ENCODE data around the gene ZIC2. TPM values are rescaled to one million over a fixed set of nuclear protein-coding genes. Genes with fewer than 3 reads are reported as not detected.

ZIC2 gene
- total and polyA plus RNA-seq, 2 of the 8 experiments (the other 6 are each of a cell fraction or from before 2014, with no cell fraction given), result 53.2 to 372 TPM

GRCh38 chr13:99979453-99980200, 2.0 kb upstream of the ZIC2 start:
- H2AFZ ChIP-seq (ENCODE audit: low read length), result no peak overlapping the region
- peaks cover 14 to 27% (median 20%) of the 10 kb centered on the region in 4 experiments; a peak in 6 of 8 replicates for H3K36me3 ChIP-seq (ENCODE audit: control insufficient read depth in 2 of 4, insufficient read depth in 4 of 4, low read length in 3 of 4)
- CTCF ChIA-PET (ENCODE audit: partially characterized antibody), result interaction anchor here (0.7 to 1.5 kb wide), 3 partner anchors 44 to 321 kb away, joined by 3 to 4 read pairs (median 4); no protein-coding TSS in a partner anchor
- no peak overlapping the region for H2AK5ac ChIP-seq (ENCODE audit: low read depth, low read length)
- POLR2A ChIA-PET (ENCODE audit: partially characterized antibody), result interaction anchor here (0.6 to 11.2 kb wide), 13 partner anchors 7 to 292 kb away, joined by 3 to 145 read pairs (median 4); partner anchors contain the start of gene ZIC5
- H3K4ac ChIP-seq (replicated peaks; ENCODE audit: insufficient read length, low read depth, low read length), result peak overlapping the region; percentile 92
- no peak overlapping the region for H2BK20ac ChIP-seq (ENCODE audit: low read length)
- peak overlapping the region; percentile 90 for H4K91ac ChIP-seq (replicated peaks; ENCODE audit: insufficient read length, low read length)
- peak overlapping the region; percentile 98 for H3K18ac ChIP-seq (ENCODE audit: extremely low read depth, low read length)
- H3K4me3 ChIP-seq (ENCODE audit: extremely low read depth in 1 of 4, insufficient read depth in 2 of 4, low read depth in 3 of 4, low read length in 4 of 4), result peak overlapping the region; percentile 73 to 94 (median 87)
- H3K79me2 ChIP-seq (ENCODE audit: control insufficient read depth in 1 of 2, insufficient read depth in 2 of 2, low read length in 2 of 2), result peaks cover 21 to 48% of the 10 kb centered on the region in 2 experiments
- peak overlapping the region; percentile 66; the same call in 1 of the 2 replicates for H2BK5ac ChIP-seq (ENCODE audit: low read depth, low read length)
- H3K23ac ChIP-seq (ENCODE audit: insufficient read length), result no peak overlapping the region
- peak overlapping the region; percentile 81 for H2BK120ac ChIP-seq (replicated peaks; ENCODE audit: low read depth, low read length)
- peaks cover 0 to 23% (median 21%) of the 10 kb centered on the region in 4 experiments; a peak in 6 of 7 replicates for H3K4me1 ChIP-seq (replicated peaks in 1 of 4; ENCODE audit: control insufficient read depth in 3 of 4, insufficient read depth in 4 of 4, low read length in 3 of 4)
- peak overlapping the region; percentile 91 for H3K56ac ChIP-seq (replicated peaks; ENCODE audit: insufficient read length, low read depth, low read length)
- peak overlapping the region; percentile 95 for H4K8ac ChIP-seq (ENCODE audit: extremely low read depth, insufficient read depth, low read length)
- no peak for FAIRE-seq
- no peaks in the 10 kb centered on the region; a peak in 1 of 4 replicates for H3K9me3 ChIP-seq (ENCODE audit: insufficient read depth in 2 of 2, low read depth in 1 of 2, low read length in 1 of 2)
- no peak overlapping the region for H3K14ac ChIP-seq (ENCODE audit: insufficient read length)
- peaks cover 16 to 22% of the 10 kb centered on the region in 2 experiments for H4K20me1 ChIP-seq (replicated peaks in 1 of 2; ENCODE audit: control insufficient read depth in 1 of 2, insufficient read depth in 2 of 2, low read length in 2 of 2)
- H3K27ac ChIP-seq (ENCODE audit: low read depth, low read length), result peak overlapping the region; percentile 71
- peaks cover 0 to 16% (median 4%) of the 10 kb centered on the region in 4 experiments; a peak in 4 of 7 replicates for H3K27me3 ChIP-seq (replicated peaks in 1 of 4; ENCODE audit: control insufficient read depth in 3 of 4, extremely low read depth in 1 of 4, insufficient read depth in 3 of 4, low read length in 3 of 4)
- H2BK15ac ChIP-seq (ENCODE audit: low read length), result 0 out of 2 replicates have a peak overlapping the region, but pooled peaks have one; percentile 88
- peak overlapping the region; percentile 73 to 91 for H3K4me2 ChIP-seq (ENCODE audit: insufficient read depth in 1 of 2, low read depth in 2 of 2, low read length in 2 of 2)
- H2BK12ac ChIP-seq (ENCODE audit: low read depth, low read length), result peak overlapping the region; percentile 60; the same call in 1 of the 2 replicates
- H3K79me1 ChIP-seq (ENCODE audit: low read depth, low read length), result no peaks in the 10 kb centered on the region; the same call in 1 of the 2 replicates
- H3K23me2 ChIP-seq (ENCODE audit: low read depth, low read length), result peaks cover 31% of the 10 kb centered on the region
- peak in 1 of 2 experiments; percentile 74 for DNase-seq (ENCODE audit: low read depth in 1 of 2, low spot score in 2 of 2)
- H4K5ac ChIP-seq (ENCODE audit: insufficient read length, low read depth, low read length), result peak overlapping the region; percentile 10
- peak overlapping the region; percentile 76 to 88 (median 84) for H3K9ac ChIP-seq (replicated peaks in 1 of 4; ENCODE audit: extremely low read depth in 1 of 4, low read depth in 3 of 4, low read length in 3 of 4)
- 1% methylated on average over 37 of the region's 59 CpGs; no CpG with 5 or more reads in 1 of the 2 experiments for WGBS, 2 experiments (ENCODE audit: extremely low coverage in 1 of 2, insufficient coverage in 1 of 2, insufficient read length in 1 of 2, insufficient replicate concordance in 2 of 2, low coverage in 1 of 2, low lambda C conversion rate in 2 of 2, missing lambda C conversion rate in 1 of 2)
- TF ChIP-seq SP1 (IDR thresholded peaks at IDR 0.05; ENCODE audit: low read depth, low read length) (no peak), CHD2 (IDR thresholded peaks at IDR 0.05; ENCODE audit: low read length) (peak; percentile 75), ATF2 (IDR thresholded peaks at IDR 0.05; ENCODE audit: low read length) (no peak), KDM1A (IDR thresholded peaks at IDR 0.05; ENCODE audit: borderline replicate concordance, low read length) (no peak), SP4 (IDR thresholded peaks at IDR 0.05; ENCODE audit: low read length) (no peak), TAF7 (optimal IDR thresholded peaks at IDR 0.05; ENCODE audit: borderline replicate concordance, low read depth, low read length) (no peak), EZH2 (IDR thresholded peaks at IDR 0.05; ENCODE audit: low read depth, low read length, severe bottlenecking) (peak; percentile 3)
